ENCODE data around the gene AXIN1.

The AXIN1 gene

GRCh38 chr16:265002-265529, 87.5 kb downstream of the AXIN1 start:
- DNase-seq, result no peak
- Histone ChIP-seq H3K36me3 (peaks cover 9% of the 10 kb centered on the region), H3K27me3 (ENCODE audit: insufficient read depth, low read depth, severe bottlenecking) (no peaks in the 10 kb centered on the region), H3K9me3 (ENCODE audit: severe bottlenecking) (no peaks in the 10 kb centered on the region), H3K27ac (no peak overlapping the region), H3K4me3 (ENCODE audit: low read depth, low read length) (no peak overlapping the region)
- no peak for TF ChIP-seq CTCF (IDR thresholded peaks at IDR 0.05; ENCODE audit: low read depth, low read length)

- no peak overlapping the region for H3K4me3 ChIP-seq (ENCODE audit: low read depth, low read length)
- no peaks in the 10 kb centered on the region for H3K27me3 ChIP-seq (ENCODE audit: insufficient read depth, low read depth, severe bottlenecking)
- H3K27ac ChIP-seq, result no peak overlapping the region
- H3K9me3 ChIP-seq (ENCODE audit: severe bottlenecking), result no peaks in the 10 kb centered on the region
- TF ChIP-seq CTCF (IDR thresholded peaks at IDR 0.05; ENCODE audit: low read depth, low read length), result no peak
- DNase-seq, result peak; percentile 5
- peaks cover 9% of the 10 kb centered on the region for H3K36me3 ChIP-seq
These were observed 88.0 kb downstream of the AXIN1 start for GRCh38 chr16:264440-264951.

GRCh38 chr16:263944-264343, 88.6 kb downstream of the AXIN1 start:
- DNase-seq, result no peak
- Histone ChIP-seq H3K4me3 (ENCODE audit: low read depth, low read length) (no peak overlapping the region), H3K36me3 (peaks cover 9% of the 10 kb centered on the region), H3K27ac (no peak overlapping the region), H3K9me3 (ENCODE audit: severe bottlenecking) (no peaks in the 10 kb centered on the region), H3K27me3 (ENCODE audit: insufficient read depth, low read depth, severe bottlenecking) (no peaks in the 10 kb centered on the region)
- no peak for TF ChIP-seq CTCF (IDR thresholded peaks at IDR 0.05; ENCODE audit: low read depth, low read length)

GRCh38 chr16:263182-263774, 89.2 kb downstream of the AXIN1 start:
- Histone ChIP-seq H3K27ac (no peak overlapping the region), H3K9me3 (ENCODE audit: severe bottlenecking) (no peaks in the 10 kb centered on the region), H3K4me3 (ENCODE audit: low read depth, low read length) (no peak overlapping the region), H3K27me3 (ENCODE audit: insufficient read depth, low read depth, severe bottlenecking) (no peaks in the 10 kb centered on the region), H3K36me3 (peaks cover 9% of the 10 kb centered on the region)
- TF ChIP-seq CTCF (IDR thresholded peaks at IDR 0.05; ENCODE audit: low read depth, low read length), result no peak
- DNase-seq, result no peak

- no peak for TF ChIP-seq CTCF (IDR thresholded peaks at IDR 0.05; ENCODE audit: low read depth, low read length)
- H3K9me3 ChIP-seq (ENCODE audit: severe bottlenecking), result no peaks in the 10 kb centered on the region
- no peak overlapping the region for H3K4me3 ChIP-seq (ENCODE audit: low read depth, low read length)
- no peaks in the 10 kb centered on the region for H3K27me3 ChIP-seq (ENCODE audit: insufficient read depth, low read depth, severe bottlenecking)
- DNase-seq, result peak; percentile 5
- H3K36me3 ChIP-seq, result peaks cover 9% of the 10 kb centered on the region
- no peak overlapping the region for H3K27ac ChIP-seq
These were observed 90.3 kb downstream of the AXIN1 start for GRCh38 chr16:262121-262745.
